ENCODE data around the gene APMAP. TPM values are rescaled to one million over a fixed set of nuclear protein-coding genes. Genes with fewer than 3 reads are reported as not detected.
"Not testable (repeated sequence)": the region's sequence is repeated elsewhere in the genome, so short reads cannot be mapped to it uniquely, and the experiment has no call there.

APMAP gene
- total RNA-seq, 1 experiment from 2014 or later: 82.7 TPM

DNA sequence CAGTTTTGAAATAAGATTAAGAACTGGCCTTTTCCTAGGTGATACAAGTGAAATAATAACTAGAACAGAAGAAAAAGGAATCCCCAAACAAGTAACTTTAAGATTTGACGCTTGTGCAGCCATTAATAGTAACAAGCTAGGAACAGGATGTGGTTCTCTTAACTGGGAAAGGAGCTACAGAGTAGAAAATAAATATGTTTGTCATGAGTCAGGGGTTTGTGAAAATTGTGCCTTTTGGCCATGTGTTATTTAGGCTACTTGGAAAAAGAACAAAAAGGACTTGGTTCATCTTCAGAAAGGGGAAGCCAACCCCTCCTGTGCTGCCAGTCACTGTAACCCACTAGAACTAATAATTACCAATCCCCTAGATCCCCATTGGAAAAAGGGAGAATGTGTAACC, 60.7 kb downstream of the APMAP start:
- CTCF ChIA-PET; H3K36me3 ChIP-seq (ENCODE audit: control insufficient read depth in 1 of 2, insufficient read depth in 2 of 2, low read length in 2 of 2); BruUV-seq (replicated peaks); H3K27ac ChIP-seq (ENCODE audit: low read depth, low read length); H4K20me1 ChIP-seq (ENCODE audit: insufficient read depth); H3K9me2 ChIP-seq (ENCODE audit: insufficient read depth); H3K9me3 ChIP-seq (ENCODE audit: control insufficient read depth in 1 of 2, insufficient read depth in 1 of 2, low read depth in 1 of 2, low read length in 2 of 2); DNase-seq (ENCODE audit: low read depth, low spot score); H3K27me3 ChIP-seq (ENCODE audit: insufficient read depth, low read length); RAD21 ChIA-PET (ENCODE audit: low non-redundant PET in 1 of 2, low total read pairs in 2 of 2, uncharacterized antibody in 2 of 2, unreplicated experiment in 2 of 2); H3K9ac ChIP-seq (ENCODE audit: low read length); H3K4me2 ChIP-seq (ENCODE audit: low read length); intact Hi-C loops (cut with micrococcal nuclease); H3K4me3 ChIP-seq (replicated peaks in 1 of 2; ENCODE audit: low read depth in 1 of 2, low read length in 2 of 2); ATAC-seq; H2AFZ ChIP-seq (ENCODE audit: low read depth, low read length, poor library complexity, severe bottlenecking); POLR2A ChIA-PET; H3K79me2 ChIP-seq (ENCODE audit: insufficient read depth, low read length): not testable (repeated sequence)
- peaks cover 9 to 22% of the 10 kb centered on the region in 2 experiments for H3K4me1 ChIP-seq (ENCODE audit: control insufficient read depth in 1 of 2, insufficient read depth in 2 of 2, low read length in 2 of 2)

DNA sequence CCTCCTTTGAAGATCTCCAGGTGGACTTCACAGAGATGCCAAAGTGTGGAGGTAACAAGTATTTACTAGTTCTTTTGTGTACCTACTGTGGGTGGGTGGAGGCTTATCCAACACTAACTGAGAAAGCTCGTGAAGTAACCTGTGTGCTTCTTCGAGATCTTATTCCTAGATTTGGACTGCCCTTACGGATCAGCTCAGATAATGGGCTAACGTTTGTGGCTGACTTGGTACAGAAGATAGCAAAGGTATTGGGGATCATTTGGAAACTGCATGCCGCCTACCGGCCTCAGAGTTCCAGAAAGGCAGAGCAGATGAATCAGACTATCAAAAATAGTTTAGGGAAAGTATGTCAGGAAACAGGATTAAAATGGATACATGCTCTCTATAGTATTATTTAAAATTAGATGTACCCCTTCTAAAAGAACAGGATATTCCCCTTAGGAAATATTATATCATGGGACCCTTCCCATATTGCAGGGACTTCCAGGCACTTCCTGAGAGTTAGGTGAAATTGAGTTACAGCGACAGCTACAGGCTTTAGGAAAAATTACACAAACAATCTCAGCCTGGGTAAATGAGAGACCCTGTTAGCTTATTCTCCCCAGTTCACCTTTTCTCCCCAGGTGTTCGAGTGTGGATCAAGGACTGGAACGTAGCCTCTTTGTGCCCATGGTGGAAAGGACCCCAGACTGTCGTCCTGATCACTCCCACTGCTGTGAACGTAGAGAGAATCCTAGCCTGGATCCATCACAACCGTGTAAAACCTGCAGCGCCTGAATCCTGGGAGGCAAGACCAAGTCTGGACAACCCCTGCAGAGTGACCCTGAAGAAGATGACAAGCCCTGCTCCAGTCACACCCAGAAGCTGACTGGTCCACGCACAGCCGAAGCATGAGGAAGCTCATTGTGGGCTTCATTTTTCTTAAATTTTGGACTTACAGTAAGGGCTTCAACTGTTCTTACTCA, 61.5 kb downstream of the APMAP start:
- POLR2A ChIA-PET; H3K27me3 ChIP-seq (ENCODE audit: insufficient read depth, low read length); H4K20me1 ChIP-seq (ENCODE audit: insufficient read depth); intact Hi-C loops (cut with micrococcal nuclease); H3K79me2 ChIP-seq (ENCODE audit: insufficient read depth, low read length); H3K36me3 ChIP-seq (ENCODE audit: control insufficient read depth in 1 of 2, insufficient read depth in 2 of 2, low read length in 2 of 2); RAD21 ChIA-PET (ENCODE audit: low non-redundant PET in 1 of 2, low total read pairs in 2 of 2, uncharacterized antibody in 2 of 2, unreplicated experiment in 2 of 2); H3K9me3 ChIP-seq (ENCODE audit: control insufficient read depth in 1 of 2, insufficient read depth in 1 of 2, low read depth in 1 of 2, low read length in 2 of 2); H3K27ac ChIP-seq (ENCODE audit: low read depth, low read length); H3K9me2 ChIP-seq (ENCODE audit: insufficient read depth); DNase-seq (ENCODE audit: low read depth, low spot score): not testable (repeated sequence)
- TF ChIP-seq RAD21 (IDR thresholded peaks at IDR 0.05; ENCODE audit: low read depth): peak; percentile 36; the same call in 1 of the 2 replicates
- TF ChIP-seq, protein P1, sequence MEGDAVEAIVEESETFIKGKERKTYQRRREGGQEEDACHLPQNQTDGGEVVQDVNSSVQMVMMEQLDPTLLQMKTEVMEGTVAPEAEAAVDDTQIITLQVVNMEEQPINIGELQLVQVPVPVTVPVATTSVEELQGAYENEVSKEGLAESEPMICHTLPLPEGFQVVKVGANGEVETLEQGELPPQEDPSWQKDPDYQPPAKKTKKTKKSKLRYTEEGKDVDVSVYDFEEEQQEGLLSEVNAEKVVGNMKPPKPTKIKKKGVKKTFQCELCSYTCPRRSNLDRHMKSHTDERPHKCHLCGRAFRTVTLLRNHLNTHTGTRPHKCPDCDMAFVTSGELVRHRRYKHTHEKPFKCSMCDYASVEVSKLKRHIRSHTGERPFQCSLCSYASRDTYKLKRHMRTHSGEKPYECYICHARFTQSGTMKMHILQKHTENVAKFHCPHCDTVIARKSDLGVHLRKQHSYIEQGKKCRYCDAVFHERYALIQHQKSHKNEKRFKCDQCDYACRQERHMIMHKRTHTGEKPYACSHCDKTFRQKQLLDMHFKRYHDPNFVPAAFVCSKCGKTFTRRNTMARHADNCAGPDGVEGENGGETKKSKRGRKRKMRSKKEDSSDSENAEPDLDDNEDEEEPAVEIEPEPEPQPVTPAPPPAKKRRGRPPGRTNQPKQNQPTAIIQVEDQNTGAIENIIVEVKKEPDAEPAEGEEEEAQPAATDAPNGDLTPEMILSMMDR (IDR thresholded peaks at IDR 0.05 in 2 of 3, conservative IDR thresholded peaks at IDR 0.05 in 1 of 3; ENCODE audit: borderline replicate concordance in 1 of 3, insufficient read depth in 1 of 3, low read depth in 2 of 3, low read length in 2 of 3): peak; percentile 29 to 66 (median 54); a peak in 5 of 6 replicates
- TSS peak; percentile 90 for BruUV-seq (replicated peaks)
- Histone ChIP-seq H3K4me3 (replicated peaks in 1 of 2; ENCODE audit: low read depth in 1 of 2, low read length in 2 of 2) (peak overlapping the region; percentile 25 to 54), H3K4me2 (ENCODE audit: low read length) (peak overlapping the region; percentile 75), H3K4me1 (ENCODE audit: control insufficient read depth in 1 of 2, insufficient read depth in 2 of 2, low read length in 2 of 2) (peaks cover 9 to 22% of the 10 kb centered on the region in 2 experiments), H3K9ac (ENCODE audit: low read length) (peak overlapping the region; percentile 40), H2AFZ (ENCODE audit: low read depth, low read length, poor library complexity, severe bottlenecking) (peak overlapping the region; percentile 77)
- ATAC-seq: 0 out of 2 replicates have a peak, but pooled peaks have one; percentile 30
- CTCF ChIA-PET: interaction anchor here (1.0 to 1.6 kb wide), 4 partner anchors 31 to 1041 kb away, joined by 3 to 4 read pairs (median 4); no protein-coding TSS in a partner anchor
